ENCODE results near the gene AVPR1B.

DNA sequence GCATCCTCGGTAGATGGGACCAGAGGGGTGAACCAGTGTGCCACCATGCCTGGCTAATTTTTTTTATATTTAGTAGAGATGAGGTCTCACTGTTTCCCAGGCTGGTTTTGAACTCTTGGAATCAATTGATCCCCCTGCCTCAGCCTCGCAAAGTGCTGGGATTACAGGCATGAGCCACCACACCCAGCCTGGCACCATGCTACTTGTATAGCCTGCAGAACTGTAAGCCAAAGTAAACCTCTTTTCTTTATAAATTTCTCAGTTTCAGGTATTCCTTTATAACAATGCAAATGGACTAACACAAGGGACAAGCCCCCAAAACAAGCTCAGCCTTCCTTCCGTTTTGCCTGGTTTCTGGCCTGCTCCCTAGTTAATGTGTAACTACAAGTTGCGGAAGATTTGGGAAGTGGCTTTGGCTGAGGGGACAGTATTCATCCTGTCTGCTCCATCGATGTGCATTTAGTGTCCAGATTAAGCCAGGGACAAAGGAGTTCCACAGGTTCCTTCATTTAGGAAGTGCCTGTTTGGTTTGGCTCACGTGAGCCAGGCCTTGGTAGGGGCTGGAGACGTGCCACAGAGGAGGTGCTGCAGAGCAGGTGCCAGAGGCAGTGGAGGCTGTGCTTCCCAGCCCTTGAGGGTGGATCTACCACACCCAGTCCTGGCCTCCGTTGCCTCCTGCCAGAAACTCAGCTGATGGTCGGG, 4.4 kb downstream of the AVPR1B start:
- TF ChIP-seq CTCF (IDR thresholded peaks at IDR 0.05) (no peak), POLR2A (IDR thresholded peaks at IDR 0.05) (no peak)

Measured in testis (tissue), 2 donors.